KMS-11 (cell line): Measurements from ENCODE around the gene GLCCI1.
"Not testable (repeated sequence)": the region's sequence is repeated elsewhere in the genome, so short reads cannot be mapped to it uniquely, and the experiment has no call there.

Experiments used
- H2AFZ ChIP-seq: fragments of 200-600 bp; sonication (generic); 2 replicates; pipeline ENCODE4 v1.6.1; 2016; ENCODE audit warnings: antibody characterized with exemption, mixed run types, low read depth
- H3K27ac ChIP-seq: fragments of 200-600 bp; sonication (generic); 2 replicates; pipeline ENCODE4 v1.6.1; 2016; ENCODE audit warnings: mild to moderate bottlenecking, mixed run types
- H3K27me3 ChIP-seq: fragments of 200-600 bp; sonication (generic); 2 replicates; pipeline ENCODE4 v1.6.1; 2017; ENCODE audit warnings: mild to moderate bottlenecking, low read depth, mixed run types, moderate library complexity; ENCODE audit not compliant: insufficient read depth
- H3K36me3 ChIP-seq: fragments of 200-600 bp; sonication (generic); 2 replicates; pipeline ENCODE4 v1.6.1; 2017; ENCODE audit warnings: mild to moderate bottlenecking, mixed run types; ENCODE audit not compliant: insufficient read depth
- H3K4me1 ChIP-seq: fragments of 200-600 bp; sonication (generic); 2 replicates; pipeline ENCODE4 v1.6.1; 2016; ENCODE audit warnings: mild to moderate bottlenecking, low read depth, mixed run types; ENCODE audit not compliant: poor library complexity, severe bottlenecking
- H3K4me2 ChIP-seq: fragments of 200-600 bp; sonication (generic); 2 replicates; pipeline ENCODE4 v1.7.0; 2016; ENCODE audit warnings: mild to moderate bottlenecking, mixed run types
- H3K4me3 ChIP-seq: fragments of 200-600 bp; sonication (generic); IDR thresholded peaks from 2 replicates; pipeline ENCODE4 v1.6.1; 2017; ENCODE audit warnings: low read depth, low read length, mixed read lengths; ENCODE audit not compliant: insufficient read depth
- H3K79me2 ChIP-seq: fragments of 200-600 bp; sonication (generic); 2 replicates; pipeline ENCODE4 v1.6.1; 2016; ENCODE audit warnings: low read depth, mixed run types; ENCODE audit not compliant: insufficient read depth
- H3K9ac ChIP-seq: fragments of 200-600 bp; sonication (generic); 2 replicates; pipeline ENCODE4 v1.6.1; 2016; ENCODE audit warnings: mild to moderate bottlenecking, mixed run types
- H4K20me1 ChIP-seq: fragments of 200-600 bp; sonication (generic); 2 replicates; pipeline ENCODE4 v1.6.1; 2016; ENCODE audit warnings: mild to moderate bottlenecking, mixed run types; ENCODE audit not compliant: insufficient read depth
- TF ChIP-seq, protein P1 (sequence below): fragments of 200-600 bp; sonication (generic); conservative IDR thresholded peaks from 2 replicates; pipeline ENCODE4 v1.6.1; 2017; ENCODE audit warnings: low read depth, mild to moderate bottlenecking, antibody characterized with exemption, low read length, moderate library complexity, mixed read lengths

The GLCCI1 gene

DNA sequence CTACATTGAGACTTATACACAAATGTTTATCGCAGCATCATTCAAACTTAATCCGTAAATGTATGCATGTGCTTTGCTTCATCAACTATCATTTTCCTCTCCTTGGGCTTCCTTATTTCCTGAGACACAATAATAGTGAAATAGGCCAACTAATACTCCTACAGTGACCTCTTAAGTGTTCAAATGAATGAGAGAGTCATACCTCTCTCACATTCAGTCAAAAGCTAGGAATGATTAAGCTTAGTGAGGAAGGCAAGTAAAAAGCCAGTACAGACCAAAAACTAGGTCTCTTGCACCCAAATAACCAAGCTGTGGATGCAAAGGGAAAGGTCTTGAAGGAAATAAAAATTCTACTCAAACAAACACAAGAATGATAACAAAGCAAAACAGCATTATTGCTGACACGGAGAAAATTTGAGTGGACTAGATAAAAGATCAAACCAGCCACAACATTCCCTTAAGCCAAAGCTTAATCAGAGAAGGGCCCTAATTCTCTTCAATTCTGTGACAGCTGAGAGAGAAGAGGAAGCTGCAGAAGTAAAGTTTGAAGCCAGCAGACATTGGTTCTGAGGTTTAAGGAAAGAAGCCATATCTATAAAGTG lies 72.3 kb downstream of the GLCCI1 start:
- peak overlapping the region; percentile 19; the same call in 1 of the 2 replicates for H3K27ac ChIP-seq
- no peaks in the 10 kb centered on the region for H4K20me1 ChIP-seq
- peaks cover 15% of the 10 kb centered on the region; the same call in 1 of the 2 replicates for H3K79me2 ChIP-seq
- no peak overlapping the region for H3K4me2 ChIP-seq
- peaks cover 12% of the 10 kb centered on the region for H3K4me1 ChIP-seq
- no peak overlapping the region for H3K4me3 ChIP-seq
- TF ChIP-seq, protein P1, sequence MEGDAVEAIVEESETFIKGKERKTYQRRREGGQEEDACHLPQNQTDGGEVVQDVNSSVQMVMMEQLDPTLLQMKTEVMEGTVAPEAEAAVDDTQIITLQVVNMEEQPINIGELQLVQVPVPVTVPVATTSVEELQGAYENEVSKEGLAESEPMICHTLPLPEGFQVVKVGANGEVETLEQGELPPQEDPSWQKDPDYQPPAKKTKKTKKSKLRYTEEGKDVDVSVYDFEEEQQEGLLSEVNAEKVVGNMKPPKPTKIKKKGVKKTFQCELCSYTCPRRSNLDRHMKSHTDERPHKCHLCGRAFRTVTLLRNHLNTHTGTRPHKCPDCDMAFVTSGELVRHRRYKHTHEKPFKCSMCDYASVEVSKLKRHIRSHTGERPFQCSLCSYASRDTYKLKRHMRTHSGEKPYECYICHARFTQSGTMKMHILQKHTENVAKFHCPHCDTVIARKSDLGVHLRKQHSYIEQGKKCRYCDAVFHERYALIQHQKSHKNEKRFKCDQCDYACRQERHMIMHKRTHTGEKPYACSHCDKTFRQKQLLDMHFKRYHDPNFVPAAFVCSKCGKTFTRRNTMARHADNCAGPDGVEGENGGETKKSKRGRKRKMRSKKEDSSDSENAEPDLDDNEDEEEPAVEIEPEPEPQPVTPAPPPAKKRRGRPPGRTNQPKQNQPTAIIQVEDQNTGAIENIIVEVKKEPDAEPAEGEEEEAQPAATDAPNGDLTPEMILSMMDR: no peak
- H3K27me3 ChIP-seq: no peaks in the 10 kb centered on the region
- H3K9ac ChIP-seq: no peak overlapping the region
- H3K36me3 ChIP-seq: peaks cover 6% of the 10 kb centered on the region; the same call in 1 of the 2 replicates
- no peak overlapping the region for H2AFZ ChIP-seq

DNA sequence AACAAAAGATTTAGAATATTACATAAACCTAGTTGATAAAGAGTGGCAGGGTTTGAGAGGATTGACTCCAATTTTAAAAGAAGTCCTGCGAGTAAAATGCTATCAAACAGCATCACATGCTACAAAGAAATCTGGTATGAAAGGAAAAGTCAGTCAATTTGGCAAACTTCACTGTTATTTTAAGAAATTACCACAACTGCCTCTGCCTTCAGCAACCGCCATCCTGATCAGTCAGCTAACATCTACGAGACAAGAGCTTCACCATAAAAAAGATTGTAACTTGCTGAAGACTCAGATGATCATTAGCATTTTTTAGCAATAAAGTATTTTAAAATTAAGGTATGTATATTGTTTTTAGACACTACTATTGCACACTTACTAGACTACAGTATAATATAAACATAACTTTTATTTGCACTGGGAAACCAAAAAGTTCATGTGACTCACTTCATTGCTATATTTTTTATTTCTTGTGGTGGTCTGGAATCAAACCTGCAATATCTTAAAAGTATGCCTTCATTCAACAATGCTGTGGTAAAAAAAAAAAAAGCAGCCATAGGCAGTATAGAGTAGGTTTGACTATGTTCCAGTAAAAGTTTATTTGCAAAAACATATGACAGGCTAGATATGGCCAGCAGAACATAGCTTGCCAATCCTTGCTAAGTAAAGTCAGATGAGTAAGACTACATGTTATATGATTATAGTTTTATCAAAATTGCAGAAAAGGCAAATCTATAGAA lies 74.4 kb downstream of the GLCCI1 start:
- Histone ChIP-seq H3K27ac (no peak overlapping the region), H3K79me2 (peaks cover 15% of the 10 kb centered on the region; the same call in 1 of the 2 replicates), H3K27me3 (no peaks in the 10 kb centered on the region), H2AFZ (no peak overlapping the region), H3K36me3 (no peaks in the 10 kb centered on the region; the same call in 1 of the 2 replicates), H4K20me1 (no peaks in the 10 kb centered on the region), H3K4me3 (no peak overlapping the region), H3K4me1 (peaks cover 5% of the 10 kb centered on the region), H3K9ac (no peak overlapping the region), H3K4me2 (no peak overlapping the region)
- TF ChIP-seq, protein P1: no peak

DNA sequence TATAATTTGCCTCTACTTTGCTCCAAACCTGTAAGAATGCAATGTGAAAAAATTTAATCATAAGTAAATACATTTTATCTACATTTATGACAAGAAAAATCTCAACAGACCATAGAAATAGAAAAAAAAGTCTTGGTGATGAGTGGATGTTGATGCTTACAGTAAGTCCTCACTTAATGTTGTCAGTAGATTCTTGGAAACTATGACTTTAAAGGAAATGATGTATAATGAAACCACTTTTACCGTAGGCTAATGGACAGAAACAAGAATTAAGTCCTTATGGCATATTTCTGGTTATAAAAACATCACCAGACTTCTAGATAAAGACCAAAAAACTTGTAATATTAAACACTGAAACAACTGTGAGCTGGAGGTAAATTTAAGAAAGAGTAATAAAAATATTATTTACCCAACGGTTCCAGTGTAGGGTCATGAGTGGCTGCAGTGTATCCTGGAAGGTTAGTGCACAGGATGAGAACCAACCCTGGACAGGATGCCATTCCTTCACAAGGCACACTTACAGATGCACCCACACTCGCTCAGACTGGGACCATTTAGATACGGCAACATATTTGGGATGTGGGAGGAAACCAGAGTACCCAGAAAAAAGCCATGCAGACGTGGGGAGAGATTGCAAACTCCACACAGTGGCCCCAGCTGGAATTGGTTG lies 76.3 kb downstream of the GLCCI1 start:
- H3K36me3 ChIP-seq: no peaks in the 10 kb centered on the region; the same call in 1 of the 2 replicates
- H3K27me3 ChIP-seq: no peaks in the 10 kb centered on the region
- peaks cover 5% of the 10 kb centered on the region for H3K4me1 ChIP-seq
- no peak overlapping the region for H3K9ac ChIP-seq
- H3K79me2 ChIP-seq: peaks cover 4% of the 10 kb centered on the region; the same call in 1 of the 2 replicates
- TF ChIP-seq, protein P1: no peak
- H3K4me2 ChIP-seq: no peak overlapping the region
- H4K20me1 ChIP-seq: no peaks in the 10 kb centered on the region
- H3K4me3 ChIP-seq: no peak overlapping the region
- no peak overlapping the region for H3K27ac ChIP-seq
- no peak overlapping the region for H2AFZ ChIP-seq

DNA sequence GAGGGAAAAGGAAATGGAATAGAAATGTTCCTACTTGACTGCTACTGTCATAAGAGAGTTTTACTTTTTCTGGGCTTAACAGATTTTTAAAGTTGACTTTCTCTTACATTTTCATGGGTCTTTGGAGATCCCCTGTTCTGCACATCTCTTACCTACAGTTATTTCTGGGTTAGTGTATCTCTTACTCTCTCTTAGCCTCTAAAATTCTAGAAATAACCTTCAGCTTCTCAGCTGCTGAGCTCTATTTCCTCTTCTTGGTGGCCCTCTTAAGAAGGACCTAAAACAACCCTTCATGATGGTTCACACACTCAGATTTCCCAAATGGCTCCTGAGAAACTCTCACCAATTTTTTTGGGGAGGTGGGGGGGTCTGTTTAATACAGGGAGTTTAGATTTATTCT lies 79.5 kb downstream of the GLCCI1 start:
- H3K4me3 ChIP-seq, H3K4me1 ChIP-seq, H3K9ac ChIP-seq, H4K20me1 ChIP-seq, H3K27me3 ChIP-seq, H3K36me3 ChIP-seq, H2AFZ ChIP-seq, H3K79me2 ChIP-seq, H3K27ac ChIP-seq, H3K4me2 ChIP-seq: not testable (repeated sequence)
